PFSK-1 (cell line): ENCODE measurements around the gene LRRC32.

Experiments
- FOXP2 ChIP-seq: optimal IDR thresholded peaks from 2 replicates; pipeline ENCODE3; 2011; ENCODE audit warnings: borderline replicate concordance, control low read depth, inconsistent platforms; ENCODE audit not compliant: insufficient read depth; ENCODE audit errors: extremely low read length, extremely low read depth
- POLR2AphosphoS5 ChIP-seq: IDR thresholded peaks from 2 replicates; pipeline ENCODE4 v1.6.1; 2012; ENCODE audit warnings: low read depth, mild to moderate bottlenecking, control low read depth, low read length, moderate library complexity
- REST ChIP-seq, 2 experiments: IDR thresholded peaks; 2 replicates each; pipeline versions ENCODE4 v1.6.1 to v1.8.0; 2011 to 2012; ENCODE audit warnings: low read depth in 2 of 2, low read length in 2 of 2, control low read depth in 1 of 2, inconsistent platforms in 1 of 2, mild to moderate bottlenecking in 1 of 2, moderate library complexity in 1 of 2; ENCODE audit not compliant: insufficient read depth in 1 of 2
- SIN3A ChIP-seq: IDR thresholded peaks from 2 replicates; pipeline ENCODE4 v1.6.1; 2012; ENCODE audit warnings: mild to moderate bottlenecking, low read length, moderate library complexity, borderline replicate concordance; ENCODE audit not compliant: insufficient read depth
- TAF1 ChIP-seq: IDR thresholded peaks from 2 replicates; pipeline ENCODE4 v1.6.1; 2012; ENCODE audit warnings: low read length, control low read depth, borderline replicate concordance; ENCODE audit not compliant: insufficient read depth

Gene LRRC32

GRCh38 chr11:76621868-76622267 is 48.7 kb downstream of the LRRC32 start:
- TF ChIP-seq REST (IDR thresholded peaks at IDR 0.05; ENCODE audit: insufficient read depth in 1 of 2, low read depth in 2 of 2, low read length in 2 of 2) (no peak), TAF1 (no peak)

GRCh38 chr11:76621466-76621865 is 49.1 kb downstream of the LRRC32 start:
- TF ChIP-seq TAF1: no peak
- TF ChIP-seq POLR2AphosphoS5: no peak
- TF ChIP-seq SIN3A: no peak
- no peak for TF ChIP-seq FOXP2
- TF ChIP-seq REST (IDR thresholded peaks at IDR 0.05; ENCODE audit: insufficient read depth in 1 of 2, low read depth in 2 of 2, low read length in 2 of 2): no peak

GRCh38 chr11:76620489-76620888 is 50.1 kb downstream of the LRRC32 start:
- TF ChIP-seq FOXP2: no peak
- no peak for TF ChIP-seq SIN3A
- no peak for TF ChIP-seq REST (IDR thresholded peaks at IDR 0.05; ENCODE audit: insufficient read depth in 1 of 2, low read depth in 2 of 2, low read length in 2 of 2)
- no peak for TF ChIP-seq POLR2AphosphoS5
- TF ChIP-seq TAF1: no peak

- no peak for TF ChIP-seq FOXP2
- TF ChIP-seq REST (IDR thresholded peaks at IDR 0.05; ENCODE audit: insufficient read depth in 1 of 2, low read depth in 2 of 2, low read length in 2 of 2): no peak
- TF ChIP-seq POLR2AphosphoS5: no peak
- TF ChIP-seq TAF1: no peak
These were observed 52.8 kb downstream of the LRRC32 start for GRCh38 chr11:76617553-76618265.
